Lung (tissue), 12 donors: ENCODE measurements around the gene TFG. TPM values are rescaled to one million over a fixed set of nuclear protein-coding genes. Genes with fewer than 3 reads are reported as not detected.
"Not testable (repeated sequence)": the region's sequence is repeated elsewhere in the genome, so short reads cannot be mapped to it uniquely, and the experiment has no call there.

ENCODE experiments used
- ATAC-seq: fragments of 200-7000 bp; cut with Tn5 transposase; one replicate; pipeline ENCODE4 v1.9.1; 2020; ENCODE audit warnings: moderate number of reproducible peaks; ENCODE audit not compliant: insufficient read depth, low FRiP score
- DNase-seq, 3 donors: peaks; one replicate each; pipeline ENCODE4 v3.0.0-alpha.2; 2013 to 2017
- H3K27ac ChIP-seq, 2 donors: one replicate each; pipeline ENCODE4 v1.5.1; 2013; ENCODE audit warnings: mild to moderate bottlenecking in 2 of 2, moderate library complexity in 2 of 2, control low read depth in 1 of 2, inconsistent platforms in 1 of 2, low read depth in 1 of 2, low read length in 1 of 2
- H3K27me3 ChIP-seq, 3 donors: one replicate each; pipeline ENCODE4 v1.5.1; 2013; ENCODE audit warnings: low read length in 2 of 3; ENCODE audit not compliant: control insufficient read depth in 3 of 3, insufficient read depth in 3 of 3
- H3K36me3 ChIP-seq, 4 donors: one replicate each; pipeline ENCODE4 v1.5.1; 2013; ENCODE audit warnings: low read length in 4 of 4, mild to moderate bottlenecking in 1 of 4, moderate library complexity in 1 of 4; ENCODE audit not compliant: control insufficient read depth in 4 of 4, insufficient read depth in 4 of 4
- H3K4me1 ChIP-seq, 5 donors: one replicate each; pipeline ENCODE4 v1.5.1; 2013; ENCODE audit warnings: low read length in 5 of 5, mild to moderate bottlenecking in 2 of 5, moderate library complexity in 1 of 5; ENCODE audit not compliant: control insufficient read depth in 5 of 5, insufficient read depth in 5 of 5
- H3K4me3 ChIP-seq: one replicate; pipeline ENCODE4 v1.5.1; 2013; ENCODE audit warnings: mild to moderate bottlenecking, control low read depth, moderate library complexity
- H3K9ac ChIP-seq, 2 donors: one replicate each; pipeline ENCODE4 v1.5.1; 2013; ENCODE audit warnings: low read length in 2 of 2, control low read depth in 1 of 2; ENCODE audit not compliant: insufficient read depth in 1 of 2
- H3K9me3 ChIP-seq, 4 donors: one replicate each; pipeline ENCODE4 v1.5.1; 2013; ENCODE audit warnings: low read length in 3 of 4, mild to moderate bottlenecking in 1 of 4, moderate library complexity in 1 of 4; ENCODE audit not compliant: control insufficient read depth in 4 of 4, insufficient read depth in 3 of 4
- CTCF ChIP-seq: IDR thresholded peaks from 2 replicates; pipeline ENCODE4 v1.5.1; 2012; ENCODE audit warnings: mild to moderate bottlenecking; ENCODE audit errors: control extremely low read depth, extremely low read depth
- WGBS, 2 donors: extraction: QIAGEN DNeasy Blood & Tissue Kit; methylation state at CpG; one replicate each; pipeline ENCODE4 v1.1.7; 2013; 5-methylcytosine and 5-hydroxymethylcytosine counted together
- polyA plus RNA-seq, 2 donors: library from polyadenylated mRNA; stranded (reverse); fragments of 200-250 nt; gene quantifications; one replicate each; pipeline ENCODE4 v1.2.1, GENCODE V29; 2013
- total RNA-seq, 2 donors: library from RNA; depleted of rRNA in 1 of 2; stranded (reverse); fragments of >200 nt in 1 of 2; gene quantifications; one replicate each; pipeline ENCODE4 v1.2.1, GENCODE V29; 2014 to 2021
- donor health status: control.
- donor health status: control.
- donor health status: Bipolar disorder and iron deficiency.
- donor health status: healthy.
- donor health status: DM: yes; HTN: yes; CAD: no.

TFG gene
- total and polyA plus RNA-seq, 4 donors: 38.7 to 72.7 (median 65.2) TPM

DNA sequence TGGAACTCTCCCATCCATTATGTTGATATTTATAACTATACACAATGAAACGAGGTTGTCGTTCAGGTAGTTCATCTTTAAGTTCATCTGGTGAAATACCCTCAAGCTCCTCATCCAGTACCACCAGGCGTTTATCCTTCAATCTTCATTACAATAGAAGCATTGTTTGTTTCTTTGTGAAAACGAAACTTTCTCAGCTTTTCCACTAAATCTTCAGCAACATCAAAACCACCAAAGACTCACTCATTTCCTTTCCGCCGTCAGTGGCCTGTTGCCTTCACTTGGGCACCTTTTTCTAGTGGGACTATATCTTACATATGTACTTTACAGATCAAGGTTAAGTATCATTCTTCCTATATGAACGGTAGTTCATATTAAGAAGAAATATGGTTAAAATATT is 44.1 kb upstream of the TFG start:
- Histone ChIP-seq H3K4me1 (no peaks in the 10 kb centered on the region), H3K36me3 (no peaks in the 10 kb centered on the region), H3K27ac (no peak overlapping the region), H3K9me3 (no peaks in the 10 kb centered on the region), H3K4me3 (no peak overlapping the region), H3K9ac (no peak overlapping the region), H3K27me3 (no peaks in the 10 kb centered on the region)
- 47% methylated on average over 7 of the region's 7 CpGs for WGBS, 2 donors
- no peak for TF ChIP-seq CTCF
- no peak for ATAC-seq
- no peak for DNase-seq

GRCh38 chr3:100666699-100667098 is 42.6 kb upstream of the TFG start:
- not testable (repeated sequence) for H3K36me3 ChIP-seq, H3K9me3 ChIP-seq, ATAC-seq, H3K9ac ChIP-seq, H3K4me3 ChIP-seq, H3K27ac ChIP-seq, H3K4me1 ChIP-seq, H3K27me3 ChIP-seq
- DNase-seq: peak in 1 of 3 donors; percentile 18
- WGBS, 2 donors: 36 to 64% methylated on average over 5 of the region's 6 CpGs

GRCh38 chr3:100667316-100667715 is 42.0 kb upstream of the TFG start:
- ATAC-seq, H3K27me3 ChIP-seq, H3K4me1 ChIP-seq, H3K4me3 ChIP-seq, H3K36me3 ChIP-seq, H3K9ac ChIP-seq, DNase-seq, H3K9me3 ChIP-seq, H3K27ac ChIP-seq: not testable (repeated sequence)
- WGBS, 2 donors: 62 to 79% methylated on average over 1 of the region's 1 CpG

DNA sequence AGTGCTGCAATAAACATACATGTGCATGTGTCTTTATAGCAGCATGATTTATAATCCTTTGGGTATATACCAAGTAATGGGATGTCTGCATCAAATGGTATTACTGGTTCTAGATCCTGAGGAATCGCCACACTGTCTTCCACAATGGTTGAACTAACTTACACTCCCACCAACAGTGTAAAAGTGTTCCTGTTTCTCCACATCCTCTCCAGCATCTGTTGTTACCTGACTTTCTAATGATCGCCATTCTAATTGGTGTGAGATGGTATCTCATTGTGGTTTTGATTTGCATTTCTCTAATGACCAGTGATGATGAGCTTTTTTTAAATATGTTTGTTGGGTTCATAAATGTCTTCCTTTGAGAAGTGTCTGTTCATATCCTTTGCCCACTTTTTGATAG is 38.3 kb upstream of the TFG start:
- not testable (repeated sequence) for H3K27ac ChIP-seq, DNase-seq, ATAC-seq, H3K27me3 ChIP-seq, H3K9ac ChIP-seq, H3K36me3 ChIP-seq, H3K4me1 ChIP-seq, H3K4me3 ChIP-seq, H3K9me3 ChIP-seq
- 93 to 98% methylated on average over 2 of the region's 2 CpGs for WGBS, 2 donors

DNA sequence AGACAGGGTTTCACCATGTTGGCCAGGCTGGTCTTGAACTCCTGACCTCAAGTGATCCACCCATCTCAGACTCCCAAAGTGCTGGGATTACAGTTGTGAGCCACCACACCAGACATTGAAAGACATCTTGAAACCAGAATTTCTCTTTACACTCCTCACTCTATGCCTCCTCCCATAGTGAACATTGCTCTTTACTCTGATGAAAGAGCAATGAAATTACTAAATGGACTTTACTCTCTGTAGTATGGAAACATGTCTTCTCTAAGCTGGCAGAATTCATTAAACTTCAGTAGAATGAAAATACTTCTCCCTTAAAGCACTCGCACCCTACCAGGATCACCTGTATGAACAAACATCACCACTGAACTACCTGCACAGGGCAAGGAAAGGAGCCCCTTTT is 27.8 kb upstream of the TFG start:
- DNase-seq (no peak), ATAC-seq (no peak)
- Histone ChIP-seq H3K9ac (no peak overlapping the region), H3K27me3 (no peaks in the 10 kb centered on the region), H3K9me3 (peaks cover 0 to 4% (median 0%) of the 10 kb centered on the region in 4 donors), H3K4me3 (no peak overlapping the region), H3K4me1 (no peaks in the 10 kb centered on the region), H3K27ac (no peak overlapping the region), H3K36me3 (no peaks in the 10 kb centered on the region)
- WGBS, 2 donors: 95 to 100% methylated on average over 1 of the region's 1 CpG
- no peak for TF ChIP-seq CTCF
